NOMO-1 treated with DMSO at 0.1 percent for 48 hours (cell line): ENCODE results near the gene NUMA1.

Experiments used
- DNase-seq: peaks from one replicate; lab custom pipeline; 2025; ENCODE audit not compliant: unreplicated experiment; lab: John Stamatoyannopoulos, UW

Gene NUMA1

GRCh38 chr11:72102162-72102561 is 21.8 kb upstream of the NUMA1 start:
- peak; percentile 23 for DNase-seq

- DNase-seq: peak; percentile 78
Measured at GRCh38 chr11:72100462-72100861, 20.1 kb upstream of the NUMA1 start.

GRCh38 chr11:72100009-72100408 is 19.7 kb upstream of the NUMA1 start:
- DNase-seq: no peak

- DNase-seq: no peak
Measured at GRCh38 chr11:72098741-72099140, 18.4 kb upstream of the NUMA1 start.

- peak; percentile 88 for DNase-seq
Measured at GRCh38 chr11:72091292-72091691, 10.9 kb upstream of the NUMA1 start.

- DNase-seq: no peak
Measured at GRCh38 chr11:72088076-72088808, 7.9 kb upstream of the NUMA1 start.

GRCh38 chr11:72085621-72086351 is 5.4 kb upstream of the NUMA1 start:
- no peak for DNase-seq

- no peak for DNase-seq
Measured at GRCh38 chr11:72084965-72085364, 4.6 kb upstream of the NUMA1 start.

GRCh38 chr11:72084076-72084475 is 3.7 kb upstream of the NUMA1 start:
- no peak for DNase-seq

- no peak for DNase-seq
Measured at GRCh38 chr11:72083414-72083813, 3.1 kb upstream of the NUMA1 start.

- no peak for DNase-seq
Measured at GRCh38 chr11:72081821-72082453, 1.6 kb upstream of the NUMA1 start.

GRCh38 chr11:72081184-72081644 is 872 bp upstream of the NUMA1 start:
- no peak for DNase-seq

- DNase-seq: peak; percentile 37
Measured at GRCh38 chr11:72079819-72080325, 470 bp downstream of the NUMA1 start.

GRCh38 chr11:72078477-72078876 is 1.9 kb downstream of the NUMA1 start:
- no peak for DNase-seq

- DNase-seq: no peak
Measured at GRCh38 chr11:72075756-72076155, 4.6 kb downstream of the NUMA1 start.

- peak; percentile 51 for DNase-seq
Measured at GRCh38 chr11:72075109-72075508, 5.2 kb downstream of the NUMA1 start.

- DNase-seq: no peak
Measured at GRCh38 chr11:72072348-72072747, 8.0 kb downstream of the NUMA1 start.

GRCh38 chr11:72070491-72070890 is 9.9 kb downstream of the NUMA1 start:
- DNase-seq: no peak

GRCh38 chr11:72069787-72070251 is 10.5 kb downstream of the NUMA1 start:
- peak; percentile 90 for DNase-seq

GRCh38 chr11:72069200-72069599 is 11.1 kb downstream of the NUMA1 start:
- DNase-seq: no peak

GRCh38 chr11:72067676-72068075 is 12.7 kb downstream of the NUMA1 start:
- no peak for DNase-seq

GRCh38 chr11:72067266-72067665 is 13.1 kb downstream of the NUMA1 start:
- no peak for DNase-seq
